ENCODE data around the gene TSPAN17.
"Not testable (repeated sequence)": the region's sequence is repeated elsewhere in the genome, so short reads cannot be mapped to it uniquely, and the experiment has no call there.

TSPAN17 gene

GRCh38 chr5:176682016-176682531 lies 34.8 kb downstream of the TSPAN17 start:
- DNase-seq, result no peak

- no peak for DNase-seq
Measured at GRCh38 chr5:176685010-176685409, 37.7 kb downstream of the TSPAN17 start.

- DNase-seq, result no peak
Measured at GRCh38 chr5:176687247-176687646, 40.0 kb downstream of the TSPAN17 start.

GRCh38 chr5:176687881-176688280 lies 40.6 kb downstream of the TSPAN17 start:
- no peak for DNase-seq

- no peak for DNase-seq
Measured at GRCh38 chr5:176690911-176691310, 43.6 kb downstream of the TSPAN17 start.

- DNase-seq, result no peak
Measured at GRCh38 chr5:176691524-176691923, 44.2 kb downstream of the TSPAN17 start.

- DNase-seq, result no peak
Measured at GRCh38 chr5:176692326-176692725, 45.0 kb downstream of the TSPAN17 start.

- DNase-seq, result no peak
Measured at GRCh38 chr5:176692839-176693476, 45.7 kb downstream of the TSPAN17 start.

- no peak for DNase-seq
Measured at GRCh38 chr5:176693477-176693851, 46.2 kb downstream of the TSPAN17 start.

GRCh38 chr5:176694146-176694545 lies 46.9 kb downstream of the TSPAN17 start:
- DNase-seq, result no peak

GRCh38 chr5:176694631-176695030 lies 47.3 kb downstream of the TSPAN17 start:
- DNase-seq, result no peak

GRCh38 chr5:176695073-176695472 lies 47.8 kb downstream of the TSPAN17 start:
- no peak for DNase-seq

- DNase-seq, result no peak
Measured at GRCh38 chr5:176697267-176697933, 50.1 kb downstream of the TSPAN17 start.

- DNase-seq, result no peak
Measured at GRCh38 chr5:176697934-176698538, 50.8 kb downstream of the TSPAN17 start.

GRCh38 chr5:176699446-176699845 lies 52.2 kb downstream of the TSPAN17 start:
- DNase-seq, result not testable (repeated sequence)

- DNase-seq, result no peak
Measured at GRCh38 chr5:176700239-176700847, 53.1 kb downstream of the TSPAN17 start.

- no peak for DNase-seq
Measured at GRCh38 chr5:176702671-176703641, 55.7 kb downstream of the TSPAN17 start.

GRCh38 chr5:176703857-176704256 lies 56.6 kb downstream of the TSPAN17 start:
- DNase-seq, result no peak

- no peak for DNase-seq
Measured at GRCh38 chr5:176704355-176704754, 57.1 kb downstream of the TSPAN17 start.

- no peak for DNase-seq
Measured at GRCh38 chr5:176704817-176705216, 57.5 kb downstream of the TSPAN17 start.

All from NCI-H526 treated with DMSO at 0.1 percent for 48 hours (cell line).